Suppressor macrophage treated with lipopolysaccharide for 1 hour (primary cell): ENCODE measurements around the gene GLDC.
"Not testable (repeated sequence)": the region's sequence is repeated elsewhere in the genome, so short reads cannot be mapped to it uniquely, and the experiment has no call there.

Source experiments
- DNase-seq, 3 donors: peaks; one replicate each; pipeline ENCODE4 v3.0.0-alpha.2; 2020 to 2022

GLDC gene

GRCh38 chr9:6645355-6646292, at the start of gene GLDC:
Gene GLDC (minus strand): TSS chr9:6645729. CDS start chr9:6645499, 230 bp downstream.
- peak in 1 of 3 donors; percentile 24 for DNase-seq

GRCh38 chr9:6692881-6693361, 47.4 kb upstream of the GLDC start:
- peak in 2 of 3 donors; percentile 15 to 22 for DNase-seq

- no peak for DNase-seq
These were observed 46.9 kb upstream of the GLDC start for GRCh38 chr9:6692433-6692832.

- DNase-seq: not testable (repeated sequence)
These were observed 45.1 kb upstream of the GLDC start for GRCh38 chr9:6690675-6691070.

- DNase-seq: peak; percentile 46 to 72 (median 72)
These were observed 44.6 kb upstream of the GLDC start for GRCh38 chr9:6689893-6690674.

- no peak for DNase-seq
These were observed 41.7 kb upstream of the GLDC start for GRCh38 chr9:6687180-6687579.

- peak; percentile 10 to 45 (median 39) for DNase-seq
These were observed 40.9 kb upstream of the GLDC start for GRCh38 chr9:6686396-6686795.

GRCh38 chr9:6681957-6682501, 36.5 kb upstream of the GLDC start:
- peak in 1 of 3 donors; percentile 17 for DNase-seq

GRCh38 chr9:6681147-6681956, 35.8 kb upstream of the GLDC start:
- DNase-seq: peak; percentile 97 to 98 (median 98)

- DNase-seq: peak; percentile 67 to 78 (median 69)
These were observed 35.2 kb upstream of the GLDC start for GRCh38 chr9:6680797-6681146.

- DNase-seq: no peak
These were observed 32.3 kb upstream of the GLDC start for GRCh38 chr9:6677803-6678202.

GRCh38 chr9:6676254-6676921, 30.9 kb upstream of the GLDC start:
- DNase-seq: no peak

GRCh38 chr9:6675268-6675667, 29.7 kb upstream of the GLDC start:
- DNase-seq: no peak

GRCh38 chr9:6673326-6674025, 27.9 kb upstream of the GLDC start:
- no peak for DNase-seq

GRCh38 chr9:6672118-6672517, 26.6 kb upstream of the GLDC start:
- no peak for DNase-seq

- no peak for DNase-seq
These were observed 25.9 kb upstream of the GLDC start for GRCh38 chr9:6671416-6671815.

- no peak for DNase-seq
These were observed 24.4 kb upstream of the GLDC start for GRCh38 chr9:6669881-6670280.

- peak in 2 of 3 donors; percentile 23 to 43 for DNase-seq
These were observed 22.2 kb upstream of the GLDC start for GRCh38 chr9:6667633-6668280.

GRCh38 chr9:6667080-6667479, 21.6 kb upstream of the GLDC start:
- DNase-seq: no peak

GRCh38 chr9:6665628-6666027, 20.1 kb upstream of the GLDC start:
- DNase-seq: no peak
